ENCODE measurements around the gene CD7. TPM values are rescaled to one million over a fixed set of nuclear protein-coding genes. Genes with fewer than 3 reads are reported as not detected.
"Not testable (repeated sequence)": the region's sequence is repeated elsewhere in the genome, so short reads cannot be mapped to it uniquely, and the experiment has no call there.

CD7 gene
- polyA plus RNA-seq (2013, experiment 1 of 2) = 0.20 TPM
- polyA plus RNA-seq (2013, experiment 2 of 2) = 0.44 TPM

- no peak within 1 kb of the TSS for H3K4me3 ChIP-seq (ENCODE audit: low read length)
- no peak within 1 kb of the TSS for H3K27ac ChIP-seq (ENCODE audit: low read depth, low read length)
- H3K36me3 ChIP-seq (ENCODE audit: insufficient read depth, low read length) = no peaks in the 10 kb centered on the region
- H3K27me3 ChIP-seq (ENCODE audit: insufficient read depth, low read length) = no peaks in the 10 kb centered on the region; the same call in 1 of the 2 replicates
- H3K4me1 ChIP-seq (ENCODE audit: insufficient read depth, low read length) = no peaks in the 10 kb centered on the region
- no peak within 1 kb of the TSS for H3K9ac ChIP-seq (ENCODE audit: low read depth, low read length)
- no peaks in the 10 kb centered on the region for H3K9me3 ChIP-seq (ENCODE audit: insufficient read depth, low read depth, low read length)
- WGBS = 79% methylated on average over 26 of the region's 26 CpGs
Observed at GRCh38 chr17:82317394-82318168, at the start of gene CD7. CD7 (minus strand) TSS chr17:82317608; CDS start chr17:82317495, 113 bp downstream.

GRCh38 chr17:82366749-82367148 is 49.3 kb upstream of the CD7 start:
- 92% methylated on average over 7 of the region's 7 CpGs for WGBS
- no peak overlapping the region for H3K27ac ChIP-seq (ENCODE audit: low read depth, low read length)
- no peaks in the 10 kb centered on the region for H3K9me3 ChIP-seq (ENCODE audit: insufficient read depth, low read depth, low read length)
- no peak overlapping the region for H3K9ac ChIP-seq (ENCODE audit: low read depth, low read length)
- H3K4me1 ChIP-seq (ENCODE audit: insufficient read depth, low read length) = no peaks in the 10 kb centered on the region
- H3K4me3 ChIP-seq (ENCODE audit: low read length) = no peak overlapping the region
- peaks cover 24% of the 10 kb centered on the region for H3K27me3 ChIP-seq (ENCODE audit: insufficient read depth, low read length)
- H3K36me3 ChIP-seq (ENCODE audit: insufficient read depth, low read length) = no peaks in the 10 kb centered on the region

- H3K36me3 ChIP-seq (ENCODE audit: insufficient read depth, low read length) = no peaks in the 10 kb centered on the region
- no peak overlapping the region for H3K9ac ChIP-seq (ENCODE audit: low read depth, low read length)
- no peaks in the 10 kb centered on the region for H3K9me3 ChIP-seq (ENCODE audit: insufficient read depth, low read depth, low read length)
- H3K4me1 ChIP-seq (ENCODE audit: insufficient read depth, low read length) = no peaks in the 10 kb centered on the region
- H3K4me3 ChIP-seq (ENCODE audit: low read length) = no peak overlapping the region
- peaks cover 14% of the 10 kb centered on the region for H3K27me3 ChIP-seq (ENCODE audit: insufficient read depth, low read length)
- no peak overlapping the region for H3K27ac ChIP-seq (ENCODE audit: low read depth, low read length)
- WGBS = 79% methylated on average over 6 of the region's 6 CpGs
Observed at GRCh38 chr17:82365606-82366295, 48.3 kb upstream of the CD7 start.

GRCh38 chr17:82361885-82362633 is 44.7 kb upstream of the CD7 start:
- Histone ChIP-seq H3K9ac (ENCODE audit: low read depth, low read length) (no peak overlapping the region), H3K9me3 (ENCODE audit: insufficient read depth, low read depth, low read length) (no peaks in the 10 kb centered on the region), H3K36me3 (ENCODE audit: insufficient read depth, low read length) (no peaks in the 10 kb centered on the region), H3K27ac (ENCODE audit: low read depth, low read length) (no peak overlapping the region), H3K4me1 (ENCODE audit: insufficient read depth, low read length) (no peaks in the 10 kb centered on the region), H3K27me3 (ENCODE audit: insufficient read depth, low read length) (no peaks in the 10 kb centered on the region), H3K4me3 (ENCODE audit: low read length) (no peak overlapping the region)
- WGBS = 89% methylated on average over 6 of the region's 6 CpGs

GRCh38 chr17:82359451-82360074 is 42.2 kb upstream of the CD7 start:
- H3K4me3 ChIP-seq (ENCODE audit: low read length); H3K9ac ChIP-seq (ENCODE audit: low read depth, low read length); H3K36me3 ChIP-seq (ENCODE audit: insufficient read depth, low read length); H3K27ac ChIP-seq (ENCODE audit: low read depth, low read length); H3K4me1 ChIP-seq (ENCODE audit: insufficient read depth, low read length); H3K27me3 ChIP-seq (ENCODE audit: insufficient read depth, low read length); H3K9me3 ChIP-seq (ENCODE audit: insufficient read depth, low read depth, low read length): not testable (repeated sequence)
- WGBS = 80% methylated on average over 1 of the region's 1 CpG

- Histone ChIP-seq H3K4me1 (ENCODE audit: insufficient read depth, low read length) (no peaks in the 10 kb centered on the region; the same call in 1 of the 2 replicates), H3K27ac (ENCODE audit: low read depth, low read length) (peak within 1 kb of the TSS; percentile 18; the same call in 1 of the 2 replicates), H3K9me3 (ENCODE audit: insufficient read depth, low read depth, low read length) (no peaks in the 10 kb centered on the region), H3K9ac (ENCODE audit: low read depth, low read length) (0 out of 2 replicates have a peak within 1 kb of the TSS, but pooled peaks have one; percentile 27), H3K27me3 (ENCODE audit: insufficient read depth, low read length) (no peaks in the 10 kb centered on the region; the same call in 1 of the 2 replicates), H3K36me3 (ENCODE audit: insufficient read depth, low read length) (no peaks in the 10 kb centered on the region), H3K4me3 (ENCODE audit: low read length) (no peak within 1 kb of the TSS)
- 87% methylated on average over 21 of the region's 21 CpGs for WGBS
Observed at GRCh38 chr17:82358465-82359350, 41.3 kb upstream of the CD7 start, which contains the start of gene TEX19. TEX19 (plus strand) TSS chr17:82359247; CDS start chr17:82362151, 2,904 bp downstream.

- 89% methylated on average over 2 of the region's 2 CpGs for WGBS
- H3K27ac ChIP-seq (ENCODE audit: low read depth, low read length) = no peak overlapping the region
- H3K36me3 ChIP-seq (ENCODE audit: insufficient read depth, low read length) = no peaks in the 10 kb centered on the region
- no peaks in the 10 kb centered on the region; the same call in 1 of the 2 replicates for H3K27me3 ChIP-seq (ENCODE audit: insufficient read depth, low read length)
- no peaks in the 10 kb centered on the region; the same call in 1 of the 2 replicates for H3K4me1 ChIP-seq (ENCODE audit: insufficient read depth, low read length)
- H3K9me3 ChIP-seq (ENCODE audit: insufficient read depth, low read depth, low read length) = no peaks in the 10 kb centered on the region
- H3K4me3 ChIP-seq (ENCODE audit: low read length) = no peak overlapping the region
- no peak overlapping the region for H3K9ac ChIP-seq (ENCODE audit: low read depth, low read length)
Observed at GRCh38 chr17:82357394-82357793, 40.0 kb upstream of the CD7 start.

GRCh38 chr17:82356845-82357355 is 39.5 kb upstream of the CD7 start:
- WGBS = 70% methylated on average over 20 of the region's 20 CpGs
- no peak overlapping the region; the same call in 1 of the 2 replicates for H3K9ac ChIP-seq (ENCODE audit: low read depth, low read length)
- H3K27me3 ChIP-seq (ENCODE audit: insufficient read depth, low read length) = no peaks in the 10 kb centered on the region; the same call in 1 of the 2 replicates
- H3K4me1 ChIP-seq (ENCODE audit: insufficient read depth, low read length) = no peaks in the 10 kb centered on the region; the same call in 1 of the 2 replicates
- no peak overlapping the region for H3K27ac ChIP-seq (ENCODE audit: low read depth, low read length)
- no peak overlapping the region for H3K4me3 ChIP-seq (ENCODE audit: low read length)
- no peaks in the 10 kb centered on the region for H3K9me3 ChIP-seq (ENCODE audit: insufficient read depth, low read depth, low read length)
- no peaks in the 10 kb centered on the region for H3K36me3 ChIP-seq (ENCODE audit: insufficient read depth, low read length)

GRCh38 chr17:82355770-82356427 is 38.5 kb upstream of the CD7 start:
- 92% methylated on average over 11 of the region's 11 CpGs for WGBS
- Histone ChIP-seq H3K4me3 (ENCODE audit: low read length) (no peak overlapping the region), H3K27ac (ENCODE audit: low read depth, low read length) (no peak overlapping the region), H3K36me3 (ENCODE audit: insufficient read depth, low read length) (no peaks in the 10 kb centered on the region), H3K9ac (ENCODE audit: low read depth, low read length) (no peak overlapping the region), H3K9me3 (ENCODE audit: insufficient read depth, low read depth, low read length) (no peaks in the 10 kb centered on the region), H3K27me3 (ENCODE audit: insufficient read depth, low read length) (no peaks in the 10 kb centered on the region; the same call in 1 of the 2 replicates), H3K4me1 (ENCODE audit: insufficient read depth, low read length) (no peaks in the 10 kb centered on the region; the same call in 1 of the 2 replicates)
